Fibroblast of skin of scalp (primary cell): ENCODE measurements around the gene SLC26A11.
"Not testable (repeated sequence)": the region's sequence is repeated elsewhere in the genome, so short reads cannot be mapped to it uniquely, and the experiment has no call there.

Experiments
- DNase-seq: peaks from one replicate; pipeline ENCODE4 v3.0.0-alpha.2; 2013

SLC26A11 gene

DNA sequence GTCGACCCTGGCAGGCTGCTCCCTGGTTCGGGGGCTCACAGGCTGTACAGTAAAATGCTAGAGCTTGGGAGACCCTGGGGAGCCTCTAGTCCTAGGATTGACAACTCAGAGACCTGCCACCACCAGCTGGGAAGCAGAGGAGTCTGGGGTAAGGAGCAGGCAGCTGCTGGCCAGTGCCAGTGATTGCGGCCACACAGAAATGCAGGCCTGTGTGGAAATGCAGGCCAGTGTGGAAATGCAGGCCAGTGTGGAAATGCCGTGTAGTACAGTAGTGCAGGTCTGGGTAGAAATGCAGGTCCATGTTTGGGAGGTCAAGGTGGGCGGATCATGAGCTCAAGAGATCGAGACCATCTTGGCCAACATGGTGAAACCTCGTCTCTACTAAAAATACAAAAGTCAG is 23.6 kb upstream of the SLC26A11 start:
- no peak for DNase-seq

DNA sequence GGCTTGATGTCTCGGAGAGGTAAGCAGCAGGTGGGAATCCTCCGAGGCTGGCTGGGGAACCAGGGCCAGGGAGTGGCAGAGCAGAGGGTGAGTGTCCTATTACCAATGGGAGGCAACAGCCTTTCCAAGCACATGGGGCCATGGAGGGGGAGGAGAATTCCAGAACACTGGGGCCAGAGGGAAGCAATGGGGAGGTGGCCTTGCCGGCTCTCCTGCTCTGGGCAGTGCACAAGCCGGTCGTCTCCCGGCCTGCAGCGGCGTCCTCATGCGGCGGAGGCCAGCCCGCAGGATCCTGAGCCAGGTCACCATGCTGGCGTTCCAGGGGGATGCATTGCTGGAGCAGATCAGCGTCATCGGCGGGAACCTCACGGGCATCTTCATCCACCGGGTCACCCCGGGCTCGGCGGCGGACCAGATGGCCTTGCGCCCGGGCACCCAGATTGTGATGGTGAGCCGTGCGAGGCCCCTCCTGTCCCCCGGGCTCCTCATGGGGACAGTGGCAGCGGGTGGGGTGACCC is 22.0 kb upstream of the SLC26A11 start:
- no peak for DNase-seq

DNA sequence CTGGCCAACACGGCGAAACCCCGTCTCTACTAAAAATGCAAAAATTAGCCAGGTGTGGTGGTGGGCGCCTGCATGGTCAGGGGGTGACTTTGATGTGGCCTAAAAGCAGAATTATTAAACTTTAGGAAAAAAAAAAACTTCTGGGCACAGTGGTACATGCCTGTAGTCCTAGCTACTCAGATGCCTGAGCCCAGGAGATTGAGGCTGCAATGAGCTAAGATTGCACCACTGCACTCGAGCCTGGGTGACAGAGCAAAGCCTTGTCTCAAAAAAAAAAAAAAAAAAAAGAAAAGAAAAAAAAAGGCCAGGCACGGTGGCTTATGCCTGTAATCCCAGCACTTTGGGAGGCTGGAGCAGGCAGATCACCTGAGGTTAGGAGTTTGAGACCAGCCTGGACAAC is 20.9 kb upstream of the SLC26A11 start:
- not testable (repeated sequence) for DNase-seq

DNA sequence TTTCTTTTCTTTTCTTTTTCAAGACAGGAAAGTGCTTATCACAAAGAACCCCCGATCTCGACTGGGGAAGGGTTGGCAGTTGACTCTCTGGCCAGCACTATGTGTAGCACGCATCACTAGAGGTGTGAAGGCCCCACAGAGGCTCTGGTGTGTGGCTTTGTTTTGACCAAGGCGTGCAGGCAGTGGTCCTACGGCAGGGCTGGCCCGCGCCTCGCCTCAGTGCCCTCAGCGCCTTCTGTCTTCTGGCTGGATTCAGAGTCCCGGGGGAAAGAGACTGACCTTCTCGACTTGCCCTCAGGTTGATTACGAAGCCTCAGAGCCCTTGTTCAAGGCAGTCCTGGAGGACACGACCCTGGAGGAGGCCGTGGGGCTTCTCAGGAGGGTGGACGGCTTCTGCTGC is 18.8 kb upstream of the SLC26A11 start:
- DNase-seq, result no peak

DNA sequence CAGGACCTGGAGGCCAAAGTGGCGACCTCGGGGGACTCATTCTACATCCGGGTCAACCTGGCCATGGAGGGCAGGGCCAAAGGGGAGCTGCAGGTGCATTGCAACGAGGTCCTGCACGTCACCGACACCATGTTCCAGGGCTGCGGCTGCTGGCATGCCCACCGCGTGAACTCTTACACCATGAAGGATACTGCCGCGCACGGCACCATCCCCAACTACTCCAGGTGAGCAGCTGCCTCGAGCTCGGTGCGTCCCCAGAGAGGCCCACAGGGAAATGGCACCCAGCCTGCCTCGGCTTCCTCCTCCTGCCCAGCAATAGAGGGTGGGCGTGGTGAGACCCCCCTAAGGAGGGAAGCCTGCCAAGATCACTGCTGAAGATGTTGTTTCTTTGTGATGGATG is 18.0 kb upstream of the SLC26A11 start:
- no peak for DNase-seq

DNA sequence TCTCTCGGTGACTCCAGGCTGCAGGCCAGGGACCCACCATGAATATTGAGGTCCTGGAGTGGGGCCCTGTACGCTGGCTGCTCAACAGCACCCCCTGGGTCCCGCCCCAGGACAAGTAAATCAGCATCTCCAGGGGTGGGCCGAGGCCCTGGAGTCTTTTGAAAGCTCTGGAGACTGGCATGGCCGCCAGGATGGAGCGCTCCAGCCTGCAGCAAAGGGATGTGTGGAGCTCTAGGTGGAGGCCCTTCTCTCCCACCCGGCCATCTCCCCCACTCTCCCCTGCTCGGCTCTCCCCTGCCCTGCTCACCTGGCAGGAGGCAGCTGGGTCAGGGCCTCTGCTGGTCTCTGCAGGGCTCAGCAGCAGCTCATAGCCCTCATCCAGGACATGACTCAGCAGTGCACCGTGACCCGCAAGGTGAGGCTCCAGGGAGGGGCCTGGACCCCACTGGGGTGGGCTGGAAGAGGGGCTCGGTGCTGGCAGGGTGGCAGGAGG is 16.7 kb upstream of the SLC26A11 start:
- DNase-seq, result no peak

DNA sequence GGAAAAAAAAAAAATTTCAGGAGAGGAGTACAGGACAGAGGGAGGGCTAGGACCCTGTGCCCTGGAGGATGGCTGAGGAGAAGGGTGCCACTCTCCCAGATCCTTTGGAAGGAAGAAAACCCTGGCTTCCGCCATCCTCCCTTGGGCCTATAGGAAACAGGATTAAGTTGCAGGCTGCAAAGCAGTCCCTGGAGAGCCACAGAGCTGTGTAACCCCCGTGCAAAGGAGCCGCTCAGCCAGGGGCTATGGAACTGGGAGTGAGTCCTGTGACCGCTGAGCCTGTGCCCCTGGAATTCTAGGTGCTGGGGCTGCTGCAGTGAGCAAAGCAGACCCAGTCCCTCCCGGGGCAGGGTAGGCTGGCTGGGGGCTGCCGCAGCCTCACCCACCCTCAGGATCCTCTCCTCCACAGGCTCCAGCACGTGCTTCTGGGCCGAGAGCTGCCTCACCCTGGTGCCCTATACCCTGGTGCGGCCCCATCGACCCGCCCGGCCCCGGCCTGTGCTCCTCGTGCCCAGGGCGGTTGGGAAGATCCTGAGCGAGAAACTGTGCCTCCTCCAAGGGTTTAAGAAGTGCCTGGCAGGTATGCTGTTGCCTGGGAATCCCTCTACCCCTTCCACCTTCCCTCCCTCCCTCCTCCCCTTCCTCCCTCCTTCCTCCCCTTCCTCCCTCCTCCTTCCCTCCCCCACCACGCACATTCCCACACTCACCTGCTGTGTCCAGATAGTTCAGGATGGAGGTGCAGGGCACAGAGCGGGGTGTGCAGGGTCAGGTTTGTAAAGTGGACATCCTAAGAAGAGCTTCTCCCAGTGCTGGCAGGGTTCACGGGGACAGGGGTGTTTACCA is 15.4 kb upstream of the SLC26A11 start:
- DNase-seq, result no peak

DNA sequence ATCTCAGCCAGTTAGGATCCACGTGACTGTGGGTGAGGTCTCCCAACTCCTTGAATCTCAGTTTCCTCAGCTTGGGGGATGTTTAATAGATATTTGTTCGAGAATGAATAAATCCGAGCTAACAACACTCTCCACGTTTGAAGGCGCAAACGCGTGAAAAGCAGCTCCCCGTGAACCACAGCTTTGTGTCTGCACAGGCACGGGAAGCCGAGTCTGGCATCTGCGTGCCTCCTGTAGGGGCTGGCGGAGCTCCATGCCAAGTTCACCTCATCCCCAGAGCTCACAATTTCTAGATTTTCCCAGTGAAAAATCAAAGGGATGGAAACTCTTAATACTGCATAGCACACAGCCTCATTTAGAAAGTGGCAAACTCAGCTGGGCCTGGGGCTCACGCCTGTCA is 14.4 kb upstream of the SLC26A11 start:
- DNase-seq, result no peak

DNA sequence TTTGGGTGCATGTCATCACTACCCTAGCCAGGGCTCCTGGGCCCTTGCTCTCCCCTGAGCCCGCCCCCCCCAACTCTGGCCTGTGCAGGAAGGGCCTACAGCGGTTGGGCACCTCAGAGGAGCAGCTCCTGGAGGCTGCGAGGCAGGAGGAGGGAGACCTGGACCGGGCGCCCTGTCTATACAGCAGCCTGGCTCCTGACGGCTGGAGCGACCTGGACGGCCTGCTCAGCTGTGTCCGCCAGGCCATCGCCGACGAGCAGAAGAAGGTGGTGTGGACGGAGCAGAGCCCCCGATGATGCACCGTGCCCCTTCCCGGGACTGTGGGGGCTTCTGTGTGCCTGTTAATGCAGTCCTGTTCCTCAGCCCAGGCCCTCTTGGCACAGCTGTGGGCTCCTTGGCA is 12.2 kb upstream of the SLC26A11 start:
- DNase-seq, result no peak

DNA sequence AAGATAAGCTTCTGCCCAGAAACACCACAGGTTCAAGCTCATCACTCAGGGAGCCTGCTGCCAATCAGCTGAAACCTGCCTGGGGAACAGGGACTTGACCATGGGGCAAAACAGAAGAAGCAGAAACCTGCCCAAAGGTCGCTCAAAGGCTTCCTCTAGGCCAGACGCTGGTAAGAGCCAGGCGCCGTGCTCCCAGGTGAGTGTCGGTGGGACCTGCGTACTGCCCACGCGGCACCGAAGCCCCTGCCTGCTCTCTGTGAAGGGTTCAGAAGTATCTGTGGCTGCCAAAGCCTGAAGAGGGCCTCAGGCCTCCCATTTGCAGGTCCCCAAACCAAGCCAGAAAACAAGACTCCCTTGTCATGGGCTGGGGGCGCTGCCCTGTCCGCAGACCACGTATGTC is 10.5 kb upstream of the SLC26A11 start:
- no peak for DNase-seq

DNA sequence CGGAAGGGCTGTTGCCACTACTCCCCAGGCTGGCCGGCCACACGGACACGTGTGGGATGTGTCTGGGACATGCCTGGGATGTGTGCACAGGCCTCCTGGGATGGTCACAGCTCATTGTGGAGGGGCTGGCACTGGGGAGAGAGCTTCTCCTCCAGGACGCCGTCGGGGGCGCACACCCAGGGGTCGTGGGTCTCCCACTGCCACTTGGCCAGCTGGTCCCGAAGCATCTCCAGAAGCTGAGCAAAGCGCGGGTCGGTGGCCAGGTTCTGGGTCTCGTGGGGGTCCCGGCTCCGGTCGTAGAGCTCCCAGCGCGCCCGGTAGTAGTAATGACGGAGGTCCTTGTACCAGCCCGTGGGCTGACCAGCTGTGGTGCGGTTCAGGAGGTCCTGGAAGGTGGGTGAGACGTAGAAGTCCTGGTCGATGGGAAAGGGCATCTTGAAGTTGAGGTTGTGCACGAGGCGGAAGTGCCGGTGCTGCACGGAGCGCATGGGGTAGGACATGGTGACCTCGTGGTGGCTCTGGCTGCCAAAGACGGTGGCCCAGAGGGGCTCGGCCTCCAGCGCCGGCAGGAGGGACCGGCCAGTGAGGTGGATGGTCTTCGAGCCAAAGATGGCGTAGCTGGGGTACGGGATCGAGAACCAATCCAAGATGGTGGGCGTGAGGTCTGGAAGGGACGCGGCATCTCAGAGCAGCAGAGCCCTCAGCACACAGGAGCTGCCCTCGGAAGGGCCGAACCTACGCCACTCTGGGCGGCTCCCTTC is 9.7 kb upstream of the SLC26A11 start:
- no peak for DNase-seq

DNA sequence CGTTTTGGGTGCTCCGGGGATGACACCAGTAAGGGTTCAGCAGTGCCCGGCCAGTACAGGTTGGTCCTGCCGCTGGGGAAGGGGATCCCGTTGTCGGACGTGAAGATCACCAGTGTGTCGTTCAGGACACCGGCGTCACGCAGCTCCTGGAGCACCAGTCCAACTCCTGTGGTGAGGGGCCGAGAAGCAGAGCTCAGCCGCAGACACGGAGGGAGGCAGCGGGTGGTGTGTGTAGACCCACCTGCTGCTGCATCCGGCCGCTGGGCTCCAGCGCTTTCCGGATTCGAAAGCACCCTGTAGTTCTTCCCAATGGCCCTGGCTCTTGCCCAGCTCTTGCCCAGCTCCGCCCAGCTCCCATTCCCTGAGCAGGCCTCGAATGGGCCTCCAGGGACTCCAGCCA is 8.1 kb upstream of the SLC26A11 start:
- DNase-seq, result no peak

DNA sequence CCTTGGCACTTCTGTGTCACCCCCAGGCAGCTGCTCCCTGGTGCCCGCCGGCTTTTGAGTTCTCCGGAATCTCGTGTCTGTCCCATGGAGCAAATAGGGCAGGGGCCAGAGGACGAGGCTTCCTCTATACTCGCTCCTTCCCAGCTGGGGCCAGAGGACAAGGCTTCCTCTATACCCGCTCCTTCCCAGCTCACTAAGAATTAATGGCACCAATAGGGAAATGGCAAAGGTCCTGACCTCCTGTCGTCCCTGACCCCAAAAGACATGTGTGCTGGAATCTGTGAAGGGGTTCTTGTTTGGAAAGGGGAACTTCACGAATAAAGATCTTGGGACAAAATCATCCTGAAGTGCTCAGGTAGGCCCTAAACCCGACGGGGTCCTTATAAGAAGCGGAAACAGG is 7.7 kb upstream of the SLC26A11 start:
- DNase-seq, result no peak

DNA sequence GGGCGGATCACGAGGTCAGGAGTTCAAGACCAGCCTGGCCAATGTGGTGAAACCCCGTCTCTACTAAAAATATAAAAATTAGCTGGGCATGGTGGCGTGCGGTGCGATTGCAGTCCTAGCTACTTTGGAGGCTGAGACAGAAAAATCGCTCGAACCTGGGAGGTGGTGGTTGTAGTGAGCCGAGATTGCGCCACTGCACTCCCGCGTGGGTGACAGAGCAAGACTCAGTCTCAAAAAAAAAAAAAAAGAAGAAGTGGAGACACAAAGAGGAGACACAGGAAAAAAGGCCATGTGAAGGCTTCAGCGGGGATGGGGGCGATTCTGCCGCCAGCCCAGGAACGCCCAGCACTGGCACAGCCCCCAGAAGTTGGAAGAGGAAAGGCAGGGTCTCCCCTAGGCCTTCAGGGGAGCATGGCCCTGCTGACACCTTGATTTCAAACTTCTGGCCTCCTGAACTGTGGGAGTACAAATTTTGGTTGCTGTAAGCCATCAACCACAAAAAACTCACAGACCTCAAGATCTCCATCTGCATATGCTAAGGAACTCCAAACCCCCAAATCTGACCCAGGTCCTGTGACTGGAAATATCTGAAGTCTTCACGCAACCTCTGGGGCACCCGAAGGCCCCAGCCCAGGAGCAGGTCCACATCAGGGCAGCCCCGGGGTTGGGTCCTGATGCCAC is 7.1 kb upstream of the SLC26A11 start:
- DNase-seq, result no peak

DNA sequence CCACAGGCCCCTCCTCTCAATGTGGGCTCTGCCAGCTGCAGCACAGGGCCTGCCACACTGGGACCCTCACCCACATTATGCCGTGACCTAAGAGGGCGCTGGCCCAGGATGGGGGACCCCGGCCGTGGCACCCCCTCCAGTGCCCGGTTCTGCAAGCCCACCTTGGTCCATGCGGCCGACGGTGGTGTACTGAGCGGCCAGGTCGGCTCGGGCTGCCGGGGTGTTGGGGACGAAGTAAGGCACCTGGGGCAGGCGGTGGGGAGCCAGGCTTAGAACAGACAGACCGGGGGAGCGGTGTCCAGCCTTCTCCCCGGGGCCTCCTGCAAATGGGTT is 6.6 kb upstream of the SLC26A11 start:
- no peak for DNase-seq

DNA sequence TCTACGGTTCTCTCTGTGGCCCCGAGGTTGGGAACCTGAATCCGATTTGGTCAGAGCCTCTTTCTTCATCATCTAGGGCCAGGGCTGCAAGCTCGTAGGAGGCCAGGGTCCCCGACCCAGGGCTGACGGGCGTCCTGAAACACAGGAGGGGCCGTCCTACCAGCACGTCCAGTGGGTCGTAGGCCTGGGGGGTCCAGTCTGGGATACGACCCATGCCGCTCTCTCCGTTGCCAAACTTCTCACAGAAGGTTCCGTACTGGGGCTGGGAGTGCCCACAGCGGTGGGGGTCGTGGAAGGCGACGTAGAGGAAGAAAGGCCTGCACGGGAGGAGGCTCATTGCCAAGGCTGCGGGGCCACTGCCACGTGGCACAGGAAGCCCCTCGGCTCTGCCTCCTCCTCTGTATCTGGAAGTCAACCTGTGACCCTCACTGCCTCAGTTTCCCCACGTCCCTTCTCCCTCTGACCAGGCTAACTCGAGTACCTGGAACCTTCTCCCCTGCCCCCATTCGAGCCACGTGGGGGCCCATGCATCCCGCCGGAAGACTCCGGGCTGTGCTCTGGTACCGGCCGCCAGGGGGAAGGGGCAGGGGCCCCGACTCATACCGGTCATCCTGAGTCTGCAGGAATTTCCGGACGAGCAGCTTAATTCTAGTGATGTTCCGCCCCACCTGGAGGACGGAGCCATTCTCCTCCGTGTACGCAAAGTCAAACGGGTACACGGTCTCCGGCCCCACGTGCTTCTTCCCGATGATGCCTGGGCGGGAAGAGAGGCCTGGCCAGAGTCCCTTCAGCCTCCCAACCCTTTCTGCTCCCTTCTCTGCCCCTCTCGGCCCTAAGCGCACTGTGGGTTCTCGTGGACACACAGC is 6.0 kb upstream of the SLC26A11 start:
- DNase-seq, result no peak

DNA sequence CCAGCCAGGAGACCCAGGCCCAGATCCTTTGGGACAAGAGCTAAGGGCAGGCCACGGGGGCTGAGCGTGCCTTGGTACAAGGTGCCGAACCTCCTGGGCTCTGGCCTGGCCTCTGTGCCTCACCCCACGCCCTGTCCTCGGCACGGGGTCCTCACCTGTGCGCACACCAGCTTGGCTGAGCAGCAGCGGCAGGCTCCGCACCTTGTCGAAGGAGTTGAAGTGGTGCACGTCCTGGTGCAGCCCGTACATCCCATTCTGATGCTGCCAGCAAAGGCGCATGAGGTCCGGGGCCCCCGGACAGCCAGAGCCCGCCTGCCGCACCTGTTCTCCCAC is 5.4 kb upstream of the SLC26A11 start:
- no peak for DNase-seq

DNA sequence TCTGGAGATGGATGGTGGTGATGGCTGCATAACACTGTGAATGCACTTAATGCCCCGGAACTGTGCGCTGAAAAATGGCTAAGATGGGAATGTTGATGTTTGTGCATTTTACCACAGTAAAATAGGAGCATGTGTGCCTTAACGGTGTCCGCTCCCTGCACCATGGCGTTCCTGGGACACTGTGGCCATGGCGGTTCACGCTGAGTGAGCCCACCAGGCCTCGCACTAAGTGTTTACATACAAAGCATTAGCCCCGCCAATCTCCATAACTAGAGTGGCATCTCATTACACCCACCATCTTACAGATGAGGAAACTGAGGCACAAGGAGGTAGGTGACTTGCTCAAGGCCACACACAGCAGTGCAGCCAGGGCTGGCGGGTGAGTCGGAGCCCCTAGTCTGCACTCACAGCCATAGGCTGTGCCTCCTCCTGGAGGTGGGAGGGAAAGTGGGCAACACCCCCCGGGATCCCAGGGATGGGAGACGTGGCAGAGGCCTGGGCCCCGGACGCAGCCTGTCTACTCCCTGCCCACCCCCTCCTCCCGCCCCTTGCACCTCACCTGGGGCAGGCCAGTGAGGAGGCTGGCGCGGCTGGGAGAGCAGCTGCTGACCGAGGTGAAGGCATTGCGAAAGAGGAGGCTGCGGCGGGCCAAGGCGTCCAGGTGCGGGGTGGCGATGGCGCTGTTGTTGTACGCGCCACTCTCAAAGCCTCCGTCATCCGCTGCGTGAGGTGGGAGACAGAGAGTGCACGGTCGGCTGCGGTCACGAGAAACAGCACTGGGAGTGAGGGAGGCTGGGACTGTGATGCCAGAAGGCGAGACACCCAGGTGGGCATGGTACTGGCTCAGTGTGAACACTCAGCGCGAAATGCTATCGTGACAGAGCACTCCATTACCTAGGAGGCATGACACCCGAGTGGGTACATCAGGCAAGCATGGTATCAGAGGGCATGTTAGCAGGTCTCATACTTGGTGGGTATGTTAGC is 3.5 kb upstream of the SLC26A11 start:
- no peak for DNase-seq

DNA sequence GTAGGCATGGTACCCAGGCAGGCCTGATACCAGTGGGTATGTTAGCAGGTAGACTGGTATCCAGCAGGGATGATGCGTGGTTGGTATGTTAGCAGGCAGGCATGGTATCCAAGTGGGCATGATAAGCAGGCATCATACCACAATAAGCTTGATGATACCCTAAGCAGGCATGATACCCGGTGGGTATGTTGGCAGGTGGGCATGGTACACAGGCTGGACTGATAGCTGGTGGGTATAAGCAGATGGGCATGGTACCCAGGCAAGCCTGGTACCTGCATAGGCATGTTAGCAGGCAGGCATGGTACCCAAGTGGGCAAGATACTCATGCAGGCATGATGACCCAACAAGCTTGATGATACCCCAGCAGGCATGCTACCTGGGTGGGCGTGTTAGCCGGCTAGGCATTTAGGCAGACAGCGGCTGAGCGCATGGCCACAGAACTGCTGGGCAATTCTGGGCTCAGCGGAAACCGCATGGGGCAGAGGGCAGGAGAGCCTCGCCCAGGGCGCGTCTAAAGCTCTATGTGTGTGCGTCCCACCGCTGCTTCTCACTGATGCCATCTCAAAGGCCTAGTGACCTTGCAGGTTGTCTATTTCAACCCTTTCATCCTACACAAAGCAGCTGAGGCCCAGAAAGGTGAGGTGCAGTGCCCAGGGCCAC is 2.4 kb upstream of the SLC26A11 start:
- DNase-seq, result no peak

DNA sequence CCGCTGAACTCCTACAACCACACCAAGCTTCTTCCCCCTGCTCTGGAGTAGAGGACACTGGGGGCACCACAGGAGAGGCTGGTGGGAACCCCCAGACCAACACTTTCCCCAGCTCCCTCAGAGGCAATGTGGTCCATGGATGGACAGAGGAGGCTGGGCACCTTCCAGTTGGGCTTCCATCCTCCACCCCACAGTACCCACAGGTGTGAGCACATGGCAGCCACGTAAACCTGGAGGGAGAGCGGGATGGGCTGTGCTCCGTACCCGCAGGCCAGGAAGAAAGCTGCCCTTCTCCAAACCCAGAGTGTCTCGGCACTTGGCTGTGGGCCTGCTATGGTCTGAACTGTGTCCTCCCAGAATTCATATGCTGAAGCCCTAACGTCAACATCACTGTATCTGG is 1.8 kb upstream of the SLC26A11 start:
- no peak for DNase-seq
